Endothelial cell (in vitro differentiated cells): Measurements from ENCODE around the gene ZC3HAV1. TPM values are rescaled to one million over a fixed set of nuclear protein-coding genes. Genes with fewer than 3 reads are reported as not detected.
"Not testable (repeated sequence)": the region's sequence is repeated elsewhere in the genome, so short reads cannot be mapped to it uniquely, and the experiment has no call there.

Experiments used
- DNase-seq: peaks from one replicate; pipeline ENCODE4 v3.0.0; 2021; ENCODE audit warnings: low spot score
- H3K27ac Mint-ChIP-seq: one replicate; pipeline ENCODE4 v1.8.0; 2021; ENCODE audit warnings: mixed read lengths, inconsistent platforms; ENCODE audit not compliant: unreplicated experiment
- H3K27me3 Mint-ChIP-seq: one replicate; pipeline ENCODE4 v1.8.0; 2021; ENCODE audit warnings: mild to moderate bottlenecking, moderate library complexity, mixed read lengths, inconsistent platforms; ENCODE audit not compliant: unreplicated experiment
- H3K36me3 Mint-ChIP-seq: one replicate; pipeline ENCODE4 v1.8.0; 2021; ENCODE audit warnings: mild to moderate bottlenecking, low read depth, mixed read lengths, inconsistent platforms; ENCODE audit not compliant: unreplicated experiment
- H3K4me1 Mint-ChIP-seq: one replicate; pipeline ENCODE4 v1.8.0; 2021; ENCODE audit warnings: mild to moderate bottlenecking, mixed read lengths, inconsistent platforms; ENCODE audit not compliant: unreplicated experiment
- H3K4me3 Mint-ChIP-seq: one replicate; pipeline ENCODE4 v1.8.0; 2021; ENCODE audit warnings: mild to moderate bottlenecking, mixed read lengths, inconsistent platforms; ENCODE audit not compliant: unreplicated experiment
- H3K9me3 Mint-ChIP-seq: one replicate; pipeline ENCODE4 v1.8.0; 2021; ENCODE audit warnings: mixed read lengths, inconsistent platforms; ENCODE audit not compliant: unreplicated experiment
- total RNA-seq: library from RNA; stranded (reverse); fragmentation: NEBNext Ultra II Directional; extraction: Animal tissue kit (Norgen Biotek cat#: 25700); gene quantifications from one replicate; pipeline ENCODE4 v1.2.1, GENCODE V29; 2021; ENCODE audit not compliant: unreplicated experiment
- TF ChIP-seq, protein P1 (sequence below): fragments of 200-600 bp; sonication (generic); IDR thresholded peaks from one replicate; pipeline ENCODE4 v1.5.0; 2021; ENCODE audit warnings: antibody characterized with exemption; ENCODE audit not compliant: unreplicated experiment

ZC3HAV1 gene
- total RNA-seq, 1 donor from 2014 or later = 50.7 TPM

DNA sequence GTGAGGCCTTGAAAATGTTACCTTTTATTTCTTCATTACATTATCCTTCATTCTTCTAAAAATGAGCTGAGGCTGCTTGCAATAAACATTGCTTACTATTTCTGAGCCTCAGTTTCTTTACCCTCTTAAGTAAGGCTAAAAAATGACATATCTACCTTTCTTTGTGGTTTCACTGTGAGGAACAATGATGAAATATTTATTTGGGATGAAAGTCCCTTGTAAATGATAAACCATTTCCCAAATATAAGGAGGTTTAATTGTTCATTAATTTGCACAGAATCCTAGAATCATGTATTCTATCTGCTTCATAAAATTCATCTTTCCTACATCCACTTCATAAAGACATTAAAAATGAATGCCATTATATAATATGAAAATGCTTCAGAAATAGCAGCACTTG, 27.9 kb downstream of the ZC3HAV1 start:
- peaks cover 38% of the 10 kb centered on the region for H3K36me3 Mint-ChIP-seq

DNA sequence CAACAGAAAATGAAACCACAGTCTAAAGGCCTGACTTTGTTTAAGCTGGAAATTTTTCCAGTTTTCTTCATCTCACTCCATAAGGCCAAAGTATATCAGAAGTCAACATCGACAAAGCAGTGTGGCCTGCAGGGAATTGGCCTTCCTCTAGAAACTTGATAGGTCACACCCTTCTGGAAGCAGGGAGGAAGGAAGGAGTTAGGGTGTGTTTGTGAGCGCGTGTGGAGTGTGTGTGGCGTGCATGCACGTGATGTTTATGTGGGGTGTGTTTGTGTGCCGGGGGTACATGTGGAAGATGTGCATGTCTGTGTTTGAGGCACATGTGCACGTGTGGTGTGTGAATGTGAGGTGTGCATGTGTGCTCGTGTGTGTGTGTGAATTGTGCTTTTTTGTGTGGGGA, 28.6 kb downstream of the ZC3HAV1 start:
- H3K4me1 Mint-ChIP-seq = peaks cover 10% of the 10 kb centered on the region
- H3K27ac Mint-ChIP-seq = peak overlapping the region; percentile 0
- peaks cover 34% of the 10 kb centered on the region for H3K36me3 Mint-ChIP-seq
- no peak overlapping the region for H3K4me3 Mint-ChIP-seq
- no peaks in the 10 kb centered on the region for H3K9me3 Mint-ChIP-seq
- no peak for DNase-seq
- TF ChIP-seq, protein P1, sequence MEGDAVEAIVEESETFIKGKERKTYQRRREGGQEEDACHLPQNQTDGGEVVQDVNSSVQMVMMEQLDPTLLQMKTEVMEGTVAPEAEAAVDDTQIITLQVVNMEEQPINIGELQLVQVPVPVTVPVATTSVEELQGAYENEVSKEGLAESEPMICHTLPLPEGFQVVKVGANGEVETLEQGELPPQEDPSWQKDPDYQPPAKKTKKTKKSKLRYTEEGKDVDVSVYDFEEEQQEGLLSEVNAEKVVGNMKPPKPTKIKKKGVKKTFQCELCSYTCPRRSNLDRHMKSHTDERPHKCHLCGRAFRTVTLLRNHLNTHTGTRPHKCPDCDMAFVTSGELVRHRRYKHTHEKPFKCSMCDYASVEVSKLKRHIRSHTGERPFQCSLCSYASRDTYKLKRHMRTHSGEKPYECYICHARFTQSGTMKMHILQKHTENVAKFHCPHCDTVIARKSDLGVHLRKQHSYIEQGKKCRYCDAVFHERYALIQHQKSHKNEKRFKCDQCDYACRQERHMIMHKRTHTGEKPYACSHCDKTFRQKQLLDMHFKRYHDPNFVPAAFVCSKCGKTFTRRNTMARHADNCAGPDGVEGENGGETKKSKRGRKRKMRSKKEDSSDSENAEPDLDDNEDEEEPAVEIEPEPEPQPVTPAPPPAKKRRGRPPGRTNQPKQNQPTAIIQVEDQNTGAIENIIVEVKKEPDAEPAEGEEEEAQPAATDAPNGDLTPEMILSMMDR = no peak
- no peaks in the 10 kb centered on the region for H3K27me3 Mint-ChIP-seq

More for the DNA sequence above, 27.9 kb downstream of the ZC3HAV1 start:
- Mint-ChIP-seq H3K27ac (no peak overlapping the region), H3K4me3 (no peak overlapping the region), H3K4me1 (peaks cover 10% of the 10 kb centered on the region), H3K9me3 (no peaks in the 10 kb centered on the region), H3K27me3 (no peaks in the 10 kb centered on the region)
- TF ChIP-seq, protein P1 = no peak
- DNase-seq = no peak

DNA sequence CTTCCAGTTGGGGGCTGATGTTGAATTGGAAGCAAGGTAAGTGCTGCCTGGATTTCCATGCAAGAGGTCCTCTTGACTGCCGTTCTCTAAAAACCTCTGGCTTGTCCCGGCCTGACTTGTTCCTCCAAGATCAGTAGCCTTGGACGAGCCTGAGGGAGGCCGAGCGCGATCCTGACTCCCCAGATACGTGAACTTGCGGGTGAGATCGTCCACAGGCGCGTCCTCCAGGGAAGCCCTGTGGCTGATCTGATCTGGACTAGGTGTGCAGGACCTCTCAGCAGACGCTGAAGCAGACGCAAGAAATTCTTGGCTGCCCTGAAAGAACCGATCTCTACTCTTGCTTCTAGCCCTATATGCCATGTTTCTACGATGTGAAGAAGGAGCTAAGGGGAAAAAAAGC, 29.7 kb downstream of the ZC3HAV1 start:
- TF ChIP-seq, protein P1 = no peak
- Mint-ChIP-seq H3K4me1 (peaks cover 10% of the 10 kb centered on the region), H3K27ac (no peak overlapping the region), H3K4me3 (no peak overlapping the region), H3K27me3 (no peaks in the 10 kb centered on the region), H3K36me3 (peaks cover 24% of the 10 kb centered on the region), H3K9me3 (no peaks in the 10 kb centered on the region)
- no peak for DNase-seq

DNA sequence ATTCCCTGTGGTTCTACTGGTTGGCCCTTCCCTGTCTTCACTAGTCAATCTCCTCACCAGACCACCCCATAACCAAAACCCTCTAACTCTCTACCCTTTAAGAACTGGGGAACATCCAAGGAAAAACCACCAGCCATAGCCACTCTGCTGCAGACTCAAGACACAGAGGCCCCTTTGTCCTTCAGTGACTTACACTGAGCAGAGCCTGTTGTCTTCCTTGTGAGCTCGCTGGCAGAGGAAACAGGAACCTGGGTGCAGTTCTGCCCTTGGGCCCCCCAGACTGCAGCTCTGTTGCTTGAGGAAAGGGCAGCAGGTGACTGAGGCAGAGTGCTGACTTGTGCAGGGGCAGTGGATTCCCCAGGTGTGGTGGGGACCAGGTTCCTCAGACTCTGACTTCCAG, 30.6 kb downstream of the ZC3HAV1 start:
- H3K27ac Mint-ChIP-seq = peak overlapping the region; percentile 82
- peaks cover 10% of the 10 kb centered on the region for H3K4me1 Mint-ChIP-seq
- H3K36me3 Mint-ChIP-seq = peaks cover 20% of the 10 kb centered on the region
- TF ChIP-seq, protein P1 = no peak
- no peak for DNase-seq
- no peaks in the 10 kb centered on the region for H3K27me3 Mint-ChIP-seq
- H3K9me3 Mint-ChIP-seq = no peaks in the 10 kb centered on the region
- H3K4me3 Mint-ChIP-seq = no peak overlapping the region

- H3K4me3 Mint-ChIP-seq = no peak overlapping the region
- no peaks in the 10 kb centered on the region for H3K9me3 Mint-ChIP-seq
- H3K27ac Mint-ChIP-seq = no peak overlapping the region
- no peak for DNase-seq
- peaks cover 21% of the 10 kb centered on the region for H3K36me3 Mint-ChIP-seq
- TF ChIP-seq, protein P1 = no peak
- H3K4me1 Mint-ChIP-seq = peaks cover 10% of the 10 kb centered on the region
- H3K27me3 Mint-ChIP-seq = no peaks in the 10 kb centered on the region
Measured at GRCh38 chr7:139078399-139078798, 31.1 kb downstream of the ZC3HAV1 start.

- not testable (repeated sequence) for H3K27ac Mint-ChIP-seq, H3K4me1 Mint-ChIP-seq, H3K4me3 Mint-ChIP-seq, H3K9me3 Mint-ChIP-seq, DNase-seq, H3K27me3 Mint-ChIP-seq
- peaks cover 22% of the 10 kb centered on the region for H3K36me3 Mint-ChIP-seq
Measured at GRCh38 chr7:139077706-139078105, 31.8 kb downstream of the ZC3HAV1 start.
